HUDEP-2 (cell line): Measurements from ENCODE around the gene CTSL.

ENCODE experiments used
- DNase-seq, 76 experiments: peaks; one replicate each; lab custom pipeline; 2025; ENCODE audit not compliant: unreplicated experiment in 76 of 76; lab: John Stamatoyannopoulos, UW

CTSL gene

GRCh38 chr9:87699835-87700234, 26.1 kb upstream of the CTSL start:
- DNase-seq, result no peak

GRCh38 chr9:87701491-87701890, 24.4 kb upstream of the CTSL start:
- DNase-seq, result no peak

GRCh38 chr9:87701931-87702421, 23.9 kb upstream of the CTSL start:
- no peak for DNase-seq

- no peak for DNase-seq
Observed at GRCh38 chr9:87702921-87703320, 23.0 kb upstream of the CTSL start.

GRCh38 chr9:87703636-87704276, 22.2 kb upstream of the CTSL start:
- no peak for DNase-seq

- no peak for DNase-seq
Observed at GRCh38 chr9:87704342-87704741, 21.6 kb upstream of the CTSL start.

- no peak for DNase-seq
Observed at GRCh38 chr9:87706066-87706739, 19.7 kb upstream of the CTSL start.

GRCh38 chr9:87707805-87708506, 18.0 kb upstream of the CTSL start:
- DNase-seq, result no peak

- DNase-seq, result no peak
Observed at GRCh38 chr9:87708546-87708945, 17.4 kb upstream of the CTSL start.

- DNase-seq, result no peak
Observed at GRCh38 chr9:87708986-87709728, 16.8 kb upstream of the CTSL start.

- no peak for DNase-seq
Observed at GRCh38 chr9:87710443-87710842, 15.5 kb upstream of the CTSL start.

GRCh38 chr9:87711857-87712800, 13.8 kb upstream of the CTSL start:
- peak in 63 of 76 experiments; percentile 10 to 75 (median 42) for DNase-seq

- no peak for DNase-seq
Observed at GRCh38 chr9:87712801-87713277, 13.1 kb upstream of the CTSL start.

GRCh38 chr9:87713278-87713987, 12.5 kb upstream of the CTSL start:
- DNase-seq, result peak in 22 of 76 experiments; percentile 4 to 52 (median 21)

GRCh38 chr9:87713988-87714330, 12.0 kb upstream of the CTSL start:
- DNase-seq, result no peak

- peak in 68 of 76 experiments; percentile 4 to 81 (median 39) for DNase-seq
Observed at GRCh38 chr9:87714819-87715218, 11.1 kb upstream of the CTSL start.

GRCh38 chr9:87716141-87716540, 9.8 kb upstream of the CTSL start:
- no peak for DNase-seq

GRCh38 chr9:87717456-87717855, 8.5 kb upstream of the CTSL start:
- peak in 6 of 76 experiments; percentile 4 to 21 (median 8) for DNase-seq

GRCh38 chr9:87718231-87718630, 7.7 kb upstream of the CTSL start:
- DNase-seq, result no peak
